Measurements from ENCODE around the gene RNF152. TPM values are rescaled to one million over a fixed set of nuclear protein-coding genes. Genes with fewer than 3 reads are reported as not detected.

RNF152 gene
- total and polyA plus RNA-seq, 2 of the 13 experiments (the other 11 are each of a cell fraction or from before 2014, with no cell fraction given): 0.04 TPM; not detected in 1

DNA sequence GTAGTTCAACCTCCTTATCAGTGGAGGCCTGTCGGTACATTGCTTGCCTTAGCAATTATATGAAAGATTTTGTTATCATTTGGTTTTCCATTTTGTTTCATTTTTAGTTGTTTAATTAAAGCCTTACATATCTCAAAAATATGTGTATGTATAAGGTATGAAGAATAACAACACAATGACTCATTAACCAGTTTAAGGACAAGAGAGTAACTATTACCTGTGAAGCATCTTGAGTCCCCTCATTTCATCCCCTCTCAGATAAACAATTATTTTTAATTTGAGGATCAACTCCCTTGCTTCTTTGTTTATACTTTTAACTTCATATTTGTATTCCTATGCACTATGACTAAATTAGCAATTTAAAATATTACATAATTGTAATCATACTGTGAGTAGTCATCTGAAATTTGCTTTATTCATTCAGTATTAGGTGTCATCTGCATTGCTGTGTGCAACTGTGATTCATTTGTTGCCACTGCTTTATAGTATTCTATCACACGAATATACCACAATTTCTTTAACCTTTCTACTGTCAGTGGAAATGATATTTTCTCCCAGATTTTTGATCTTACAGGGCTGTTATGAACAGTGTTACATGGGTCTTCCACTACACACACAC, 126.4 kb downstream of the RNF152 start:
- DNase-seq (ENCODE audit: low spot score) (no peak), ATAC-seq (no peak), FAIRE-seq (no peak)
- Histone ChIP-seq H3K27me3 (ENCODE audit: control insufficient read depth in 1 of 2, insufficient read depth in 2 of 2, low read length in 2 of 2) (no peaks in the 10 kb centered on the region; a peak in 1 of 5 replicates), H3K9me3 (ENCODE audit: low read length) (no peaks in the 10 kb centered on the region), H3K27ac (ENCODE audit: extremely low read length, insufficient read depth, low read length) (no peak overlapping the region), H4K20me1 (ENCODE audit: insufficient read depth, low read length) (no peaks in the 10 kb centered on the region), H3K9ac (ENCODE audit: insufficient read depth, low read depth, low read length) (no peak overlapping the region), H3K4me2 (ENCODE audit: low read depth, low read length) (no peak overlapping the region), H3K4me1 (ENCODE audit: insufficient read depth, low read length) (no peaks in the 10 kb centered on the region), H3K36me3 (replicated peaks in 1 of 2; ENCODE audit: control insufficient read depth in 1 of 2, insufficient read depth in 2 of 2, low read length in 2 of 2) (no peaks in the 10 kb centered on the region), H3K79me2 (ENCODE audit: insufficient read depth, low read length) (no peaks in the 10 kb centered on the region), H3K4me3 (replicated peaks in 1 of 3; ENCODE audit: insufficient read depth in 1 of 3, low read depth in 2 of 3, low read length in 3 of 3) (no peak overlapping the region), H2AFZ (ENCODE audit: low read length) (no peak overlapping the region)
- ChIA-PET CTCF (ENCODE audit: low intra/inter-chr PET ratio, low total read pairs) (no interaction called here), POLR2A (no interaction called here)
- intact Hi-C loops (cut with micrococcal nuclease; ENCODE audit: unreplicated experiment) (no loop called here), in situ Hi-C loops (cut with HindIII; ENCODE audit: extremely low pct_ligation_motif_present, low pct_unique_long_range_greater_than_20kb) (no loop called here)
- no peak for TF ChIP-seq PHF8 (CRISPR knock-in tag; IDR thresholded peaks at IDR 0.05)
- no peak for TF ChIP-seq BRD4 (CRISPR knock-in tag; IDR thresholded peaks at IDR 0.05)
- TF ChIP-seq ZBTB42 (CRISPR knock-in tag; IDR thresholded peaks at IDR 0.05): no peak
- TF ChIP-seq TEAD2 (CRISPR knock-in tag; IDR thresholded peaks at IDR 0.05): no peak
- TF ChIP-seq CEBPB (IDR thresholded peaks at IDR 0.05; ENCODE audit: borderline replicate concordance, low read depth, low read length): no peak
- no peak for TF ChIP-seq ZNF607 (CRISPR knock-in tag; IDR thresholded peaks at IDR 0.05; ENCODE audit: borderline replicate concordance)
- TF ChIP-seq ZNF256 (CRISPR knock-in tag; conservative IDR thresholded peaks at IDR 0.05): no peak
- no peak for TF ChIP-seq TGIF2 (CRISPR knock-in tag; IDR thresholded peaks at IDR 0.05)
- TF ChIP-seq, protein P1, sequence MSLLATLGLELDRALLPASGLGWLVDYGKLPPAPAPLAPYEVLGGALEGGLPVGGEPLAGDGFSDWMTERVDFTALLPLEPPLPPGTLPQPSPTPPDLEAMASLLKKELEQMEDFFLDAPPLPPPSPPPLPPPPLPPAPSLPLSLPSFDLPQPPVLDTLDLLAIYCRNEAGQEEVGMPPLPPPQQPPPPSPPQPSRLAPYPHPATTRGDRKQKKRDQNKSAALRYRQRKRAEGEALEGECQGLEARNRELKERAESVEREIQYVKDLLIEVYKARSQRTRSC (CRISPR knock-in tag; IDR thresholded peaks at IDR 0.05; ENCODE audit: low read depth): no peak
- no peak for TF ChIP-seq SMAD9 (CRISPR knock-in tag; IDR thresholded peaks at IDR 0.05)
- WGBS (ENCODE audit: low lambda C conversion rate): 25% methylated on average over 2 of the region's 2 CpGs
- BruUV-seq (replicated peaks): no TSS peak
